NCI-H82 treated with DMSO at 0.1 percent for 48 hours (cell line): ENCODE results near the gene TYW1B.
"Not testable (repeated sequence)": the region's sequence is repeated elsewhere in the genome, so short reads cannot be mapped to it uniquely, and the experiment has no call there.

Source experiments
- DNase-seq: peaks from one replicate; lab custom pipeline; 2025; ENCODE audit not compliant: unreplicated experiment; lab: John Stamatoyannopoulos, UW

Gene TYW1B, protein sequence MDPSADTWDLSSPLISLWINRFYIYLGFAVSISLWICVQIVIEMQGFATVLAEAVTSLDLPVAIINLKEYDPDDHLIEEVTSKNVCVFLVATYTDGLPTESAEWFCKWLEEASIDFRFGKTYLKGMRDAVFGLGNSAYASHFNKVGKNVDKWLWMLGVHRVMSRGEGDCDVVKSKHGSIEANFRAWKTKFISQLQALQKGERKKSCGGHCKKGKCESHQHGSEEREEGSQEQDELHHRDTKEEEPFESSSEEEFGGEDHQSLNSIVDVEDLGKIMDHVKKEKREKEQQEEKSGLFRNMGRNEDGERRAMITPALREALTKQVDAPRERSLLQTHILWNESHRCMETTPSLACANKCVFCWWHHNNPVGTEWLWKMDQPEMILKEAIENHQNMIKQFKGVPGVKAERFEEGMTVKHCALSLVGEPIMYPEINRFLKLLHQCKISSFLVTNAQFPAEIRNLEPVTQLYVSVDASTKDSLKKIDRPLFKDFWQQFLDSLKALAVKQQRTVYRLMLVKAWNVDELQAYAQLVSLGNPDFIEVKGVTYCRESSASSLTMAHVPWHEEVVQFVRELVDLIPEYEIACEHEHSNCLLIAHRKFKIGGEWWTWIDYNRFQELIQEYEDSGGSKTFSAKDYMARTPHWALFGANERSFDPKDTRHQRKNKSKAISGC

DNA sequence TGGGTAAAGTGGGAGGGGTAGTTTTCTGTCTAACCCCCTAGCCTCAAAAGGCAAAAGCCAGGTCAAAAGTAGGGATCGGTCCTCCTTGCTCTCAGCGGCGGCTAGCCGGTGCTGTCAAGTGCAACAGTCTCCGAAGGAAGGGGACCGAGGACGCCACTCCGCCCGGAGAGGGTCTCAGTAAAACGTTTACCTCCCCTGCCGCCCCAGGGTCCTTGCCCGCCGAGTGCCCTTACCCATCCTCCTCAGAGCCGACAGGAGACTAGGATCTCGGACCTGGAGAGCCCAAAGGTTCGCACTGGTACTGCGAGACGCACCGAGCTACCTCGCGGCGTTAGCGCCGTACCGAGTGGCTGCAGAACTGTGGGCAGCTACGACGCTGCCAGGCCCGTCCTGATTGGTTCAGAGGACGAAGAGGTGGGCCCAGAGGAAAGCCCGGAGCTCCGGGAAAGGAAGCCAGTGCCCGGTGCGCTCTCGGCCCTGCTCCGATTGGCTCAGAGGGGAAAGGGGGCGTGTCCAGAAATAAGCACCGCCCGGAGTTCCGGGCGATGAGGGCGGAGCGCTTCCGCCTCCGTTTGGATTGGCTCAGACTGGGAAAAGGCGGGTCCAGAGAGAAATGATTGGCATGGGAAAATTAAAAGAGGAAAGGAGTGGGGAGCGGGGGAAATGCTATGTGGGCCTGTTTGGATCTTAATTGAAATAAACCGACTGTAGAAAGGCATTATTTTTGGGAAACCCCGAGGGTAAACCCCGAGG is at the start of gene TYW1B:
Gene TYW1B (minus strand): TSS at position 362 of the 753 bp plus-strand sequence. CDS start 125 bp downstream, at position 237.
- DNase-seq = peak; percentile 88

DNA sequence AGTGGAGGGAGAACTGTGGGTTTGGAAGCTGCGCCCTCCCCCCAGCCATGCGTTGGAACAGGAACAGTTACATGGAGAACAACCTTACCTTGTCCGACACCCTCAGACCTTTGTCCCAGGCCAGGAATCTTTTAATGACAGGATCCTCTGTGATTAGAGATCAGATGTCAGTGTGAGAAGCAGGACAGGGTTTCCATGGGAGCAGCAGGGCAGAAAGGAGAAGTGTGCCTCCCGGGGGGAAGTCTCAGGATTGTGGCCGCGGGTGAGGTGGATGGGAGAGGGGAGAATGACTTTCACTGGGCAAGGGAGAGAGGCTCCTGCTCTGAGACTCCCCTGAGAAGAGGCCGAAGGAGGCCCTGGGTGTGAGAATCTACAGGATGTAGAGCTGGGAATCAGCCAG is 39.6 kb upstream of the TYW1B start:
- not testable (repeated sequence) for DNase-seq

DNA sequence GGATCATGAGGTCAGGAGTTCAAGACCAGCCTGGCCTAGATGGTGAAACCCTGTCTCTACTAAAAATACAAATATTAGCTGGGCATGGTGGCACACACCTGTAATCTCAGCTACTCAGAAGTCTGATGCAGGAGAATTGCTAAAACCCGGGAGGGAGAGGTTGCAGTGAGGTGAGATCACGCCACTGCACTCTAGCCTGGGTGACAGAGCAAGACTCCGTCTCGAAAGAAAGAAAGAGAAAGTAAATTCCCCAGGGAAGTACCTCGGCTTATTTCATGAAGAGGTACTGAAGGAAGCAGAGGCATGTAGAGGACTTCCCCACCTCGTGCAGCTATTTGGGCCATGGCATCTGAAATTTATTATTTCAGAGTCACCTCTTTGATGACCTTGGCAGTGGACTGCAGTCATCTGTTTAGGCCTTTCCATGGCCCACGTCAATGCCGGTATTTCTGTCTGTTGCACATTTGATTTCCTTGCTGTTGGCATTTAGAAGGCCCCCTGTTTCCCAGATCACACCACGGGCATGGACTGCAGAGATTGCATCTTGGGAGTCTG is 30.9 kb upstream of the TYW1B start:
- not testable (repeated sequence) for DNase-seq

DNA sequence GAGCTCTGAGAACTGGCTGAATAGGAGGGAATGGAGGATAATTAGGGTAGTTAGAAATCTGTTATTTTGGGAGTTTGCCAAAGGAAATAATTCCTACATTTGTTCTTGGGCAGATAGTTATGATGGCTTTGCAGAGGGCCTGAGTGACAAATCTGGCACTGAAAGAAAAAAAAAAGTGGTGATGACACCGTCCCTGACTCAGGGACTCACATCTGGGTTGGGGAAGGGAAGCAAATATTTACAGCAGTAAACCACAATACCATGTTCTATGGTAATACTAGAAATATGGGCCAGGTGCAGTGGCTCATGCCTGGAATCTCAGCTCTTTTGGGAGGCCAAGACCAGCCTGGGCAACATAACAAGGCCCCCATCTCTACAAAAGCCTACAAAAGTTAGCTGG is 29.9 kb upstream of the TYW1B start:
- DNase-seq = not testable (repeated sequence)

DNA sequence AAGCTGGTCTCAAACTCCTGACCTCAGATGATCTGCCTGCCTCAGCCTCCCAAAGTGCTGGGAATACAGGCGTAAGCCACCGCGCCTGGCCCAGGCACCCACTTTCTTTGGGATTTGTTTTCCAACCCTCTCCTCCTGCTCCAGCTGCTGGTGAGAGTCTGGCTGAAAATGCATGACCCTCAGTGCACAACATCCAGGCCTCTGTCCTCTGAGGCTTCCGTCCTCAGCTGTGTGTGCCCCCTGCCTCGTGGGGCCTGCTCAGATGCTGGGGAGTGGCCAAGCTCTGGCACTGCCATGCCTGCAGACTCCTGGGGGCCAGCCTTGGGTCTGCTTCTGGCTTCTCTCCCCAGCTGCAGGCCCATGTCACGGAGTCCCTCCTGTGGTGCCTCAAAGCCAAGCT is 27.3 kb upstream of the TYW1B start:
- DNase-seq = not testable (repeated sequence)

DNA sequence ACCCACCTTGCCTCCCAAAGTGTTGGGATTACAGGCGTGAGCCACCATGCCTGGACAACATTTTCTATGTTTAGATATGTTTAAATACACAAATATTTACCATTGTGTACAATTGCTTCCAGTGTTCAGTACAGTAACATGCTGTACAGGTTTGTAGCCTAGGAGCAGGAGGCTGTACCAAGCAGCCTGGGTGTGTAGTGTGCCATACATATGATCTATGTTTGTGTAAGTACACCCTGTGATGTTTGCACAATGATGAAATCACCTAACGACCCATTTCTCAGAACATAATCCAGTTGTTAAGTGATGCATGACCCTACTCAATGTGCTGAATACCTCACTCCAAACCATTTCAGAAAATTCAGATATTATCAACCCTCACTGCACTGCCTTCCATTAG is 24.9 kb upstream of the TYW1B start:
- DNase-seq = not testable (repeated sequence)

DNA sequence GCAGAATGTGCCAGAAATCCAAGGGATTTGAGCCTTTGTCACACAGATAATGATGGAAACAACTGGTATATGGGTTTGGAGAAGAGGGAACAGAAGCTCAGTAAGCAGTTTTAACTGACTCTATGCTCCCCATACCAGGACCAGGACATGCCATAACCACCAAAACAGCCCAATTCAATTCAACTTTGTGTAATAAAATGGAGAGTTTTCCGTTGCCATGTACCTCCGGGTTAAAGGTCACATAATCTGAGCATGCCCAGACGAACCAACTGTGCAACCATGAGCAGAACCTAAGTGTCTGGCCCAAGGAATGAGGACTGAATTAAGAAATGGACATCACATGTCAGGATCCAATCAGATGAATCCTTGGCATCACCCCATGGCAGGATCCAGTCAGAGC is 22.7 kb upstream of the TYW1B start:
- not testable (repeated sequence) for DNase-seq

DNA sequence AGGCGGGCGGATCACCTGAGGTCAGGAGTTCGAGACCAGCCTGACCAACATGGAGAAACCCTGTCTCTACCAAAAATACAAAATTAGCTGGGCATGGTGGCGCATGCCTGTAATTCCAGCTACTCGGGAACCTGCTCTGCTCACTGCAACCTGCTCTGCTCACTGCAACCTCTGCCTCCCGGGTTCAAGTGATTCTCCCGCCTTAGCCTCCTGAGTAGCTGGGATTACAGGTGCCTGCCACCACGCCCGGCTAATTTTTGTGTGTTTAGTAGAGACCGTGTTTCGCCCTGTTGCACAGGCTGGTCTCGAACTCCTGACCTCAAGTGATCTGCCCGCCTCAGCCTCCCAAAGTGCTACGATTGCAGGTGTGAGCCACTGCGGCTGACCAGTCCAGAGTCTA is 16.1 kb upstream of the TYW1B start:
- DNase-seq = not testable (repeated sequence)

DNA sequence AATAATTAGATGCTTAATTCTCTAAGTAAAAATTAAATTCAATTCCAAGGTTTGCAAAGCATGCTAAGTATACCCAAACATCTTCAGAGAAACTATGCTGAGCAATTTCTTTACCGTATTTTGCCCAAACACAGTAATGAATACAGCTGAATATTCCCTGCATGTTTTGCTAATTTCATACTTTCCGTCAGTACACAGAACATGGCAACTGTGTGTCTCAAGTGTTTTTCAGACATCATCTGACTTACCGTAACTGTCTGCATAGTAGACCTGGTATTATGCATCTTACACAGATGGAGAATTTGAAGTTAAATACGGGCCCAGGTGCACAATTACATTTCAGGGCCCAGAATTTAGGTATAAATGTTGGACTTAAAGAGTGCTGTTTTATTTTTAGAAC is 15.2 kb upstream of the TYW1B start:
- DNase-seq = not testable (repeated sequence)

DNA sequence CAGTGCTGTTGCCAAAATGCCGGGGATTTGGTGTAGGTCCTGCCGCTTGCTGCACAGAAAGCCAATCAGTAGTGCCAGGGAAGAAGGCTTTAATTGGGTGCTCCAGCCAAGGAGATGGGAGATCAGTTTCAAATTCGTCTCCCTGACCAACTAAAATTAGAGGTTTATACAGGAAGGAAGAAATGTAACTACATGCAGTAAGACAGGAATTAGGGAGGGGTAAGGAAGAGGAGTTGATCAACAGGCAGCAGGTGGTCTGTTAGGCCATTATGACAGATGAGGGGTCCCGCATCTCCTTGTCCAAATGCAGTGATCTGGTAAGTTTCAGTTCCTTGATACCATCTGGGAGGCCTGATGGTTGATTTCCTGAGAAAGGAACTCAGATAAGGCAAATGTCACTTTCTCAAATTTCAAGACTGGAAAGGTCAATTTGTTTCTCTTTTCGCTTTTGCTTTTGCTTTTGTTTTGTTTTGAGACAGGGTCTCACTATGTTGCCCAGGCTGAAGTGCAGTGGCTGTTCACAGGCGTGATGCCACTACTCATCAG is 13.0 kb upstream of the TYW1B start:
- not testable (repeated sequence) for DNase-seq

DNA sequence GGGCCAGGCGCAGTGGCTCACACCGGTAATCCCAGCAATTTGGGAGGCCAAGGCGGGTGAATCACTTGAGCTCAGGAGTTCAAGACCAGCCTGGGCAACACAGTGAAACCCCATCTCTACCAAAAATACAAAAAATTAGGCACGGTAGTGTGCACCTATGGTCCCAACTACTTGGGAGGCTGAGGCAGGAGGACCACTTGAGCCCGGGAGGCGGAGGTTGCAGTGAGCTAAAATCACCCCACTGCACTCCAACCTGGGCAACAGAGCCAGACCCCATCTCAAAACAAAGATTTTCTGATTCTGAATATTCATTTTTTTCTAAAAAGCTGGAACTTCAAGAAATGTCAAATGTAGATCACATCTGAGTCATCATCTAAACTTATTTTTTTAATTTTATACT is 10.3 kb upstream of the TYW1B start:
- DNase-seq = not testable (repeated sequence)

DNA sequence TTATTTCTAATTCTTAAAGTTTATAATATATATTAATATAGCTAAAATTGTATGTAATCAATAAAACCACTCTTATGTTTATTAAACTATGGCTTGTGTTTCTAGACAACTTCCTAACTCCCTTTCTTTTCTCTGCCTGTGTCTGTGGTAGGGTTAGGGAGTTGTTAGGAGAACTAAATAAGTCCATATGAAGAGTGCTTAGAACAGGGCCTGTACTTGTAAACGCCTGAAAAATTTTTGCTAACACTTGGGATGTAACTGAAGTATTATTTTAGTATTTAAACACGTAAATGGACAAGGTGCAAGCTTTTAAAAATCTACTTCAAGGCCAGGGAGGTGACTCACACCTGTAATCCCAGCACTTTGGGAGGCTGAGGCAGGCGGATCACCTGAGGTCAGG is 9.3 kb upstream of the TYW1B start:
- not testable (repeated sequence) for DNase-seq

DNA sequence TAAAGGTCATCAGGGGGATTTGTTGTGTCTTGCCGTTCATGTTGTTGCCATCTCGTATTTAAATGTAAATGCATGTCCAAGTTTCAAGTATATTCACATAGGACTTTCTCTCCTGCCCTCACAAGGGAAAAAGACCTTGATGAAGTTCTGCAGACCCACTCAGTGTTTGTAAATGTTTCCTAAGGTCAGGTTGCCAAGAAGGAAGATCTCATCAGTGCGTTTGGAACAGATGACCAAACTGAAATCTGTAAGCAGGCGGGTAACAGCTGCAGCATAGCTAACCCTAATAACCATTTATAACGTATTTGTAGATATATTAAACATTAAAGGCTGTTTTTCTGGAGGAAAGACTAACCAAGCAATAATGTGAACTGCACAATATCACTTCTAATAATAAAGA is 2.6 kb upstream of the TYW1B start:
- not testable (repeated sequence) for DNase-seq

DNA sequence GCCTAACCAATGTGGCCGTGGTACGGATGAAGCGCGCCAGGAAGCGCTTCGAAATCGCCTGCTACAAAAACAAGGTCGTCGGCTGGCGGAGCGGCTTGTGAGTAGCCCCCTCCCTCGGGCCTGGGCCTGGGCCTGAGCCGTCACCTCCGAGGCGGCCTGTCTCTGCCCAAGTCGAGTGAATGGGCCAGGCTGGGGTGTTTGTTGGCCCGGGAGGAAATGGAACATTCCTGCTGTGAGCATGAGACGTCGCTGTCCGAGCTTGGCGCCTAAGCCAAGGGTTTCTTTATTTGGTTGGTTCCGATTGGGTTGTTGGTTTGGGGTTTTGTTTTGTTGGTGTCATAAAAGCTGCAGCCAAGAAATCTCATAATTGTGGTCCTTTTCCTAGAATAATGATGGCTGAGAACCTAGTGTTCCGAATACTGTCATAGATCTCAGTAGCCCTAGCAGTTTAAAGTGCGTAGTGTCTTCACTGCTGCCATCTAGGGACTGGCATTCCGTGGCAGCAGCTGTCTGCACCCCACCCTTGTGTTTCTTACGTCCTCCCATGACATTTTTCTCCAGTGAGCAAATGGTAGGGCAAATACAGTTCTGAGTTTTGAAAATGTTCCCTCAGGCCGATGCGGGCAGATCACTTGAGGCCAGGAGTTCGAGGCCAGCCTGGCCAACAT is 1.8 kb upstream of the TYW1B start:
- DNase-seq = peak; percentile 18

DNA sequence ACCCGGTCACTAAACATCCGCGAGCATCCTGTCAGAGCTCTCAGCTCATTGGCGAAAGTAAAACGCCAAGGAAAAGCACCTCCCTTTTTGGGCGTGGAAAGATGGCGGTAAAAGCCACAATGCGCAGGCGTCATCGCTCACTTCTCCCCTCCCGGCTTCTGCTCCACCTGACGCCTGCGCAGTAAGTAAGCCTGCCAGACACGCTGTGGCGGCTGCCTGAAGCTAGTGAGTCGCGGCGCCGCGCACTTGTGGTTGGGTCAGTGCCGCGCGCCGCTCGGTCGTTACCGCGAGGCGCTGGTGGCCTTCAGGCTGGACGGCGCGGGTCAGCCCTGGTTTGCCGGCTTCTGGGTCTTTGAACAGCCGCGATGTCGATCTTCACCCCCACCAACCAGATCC is 1.3 kb upstream of the TYW1B start:
- DNase-seq = peak; percentile 82

DNA sequence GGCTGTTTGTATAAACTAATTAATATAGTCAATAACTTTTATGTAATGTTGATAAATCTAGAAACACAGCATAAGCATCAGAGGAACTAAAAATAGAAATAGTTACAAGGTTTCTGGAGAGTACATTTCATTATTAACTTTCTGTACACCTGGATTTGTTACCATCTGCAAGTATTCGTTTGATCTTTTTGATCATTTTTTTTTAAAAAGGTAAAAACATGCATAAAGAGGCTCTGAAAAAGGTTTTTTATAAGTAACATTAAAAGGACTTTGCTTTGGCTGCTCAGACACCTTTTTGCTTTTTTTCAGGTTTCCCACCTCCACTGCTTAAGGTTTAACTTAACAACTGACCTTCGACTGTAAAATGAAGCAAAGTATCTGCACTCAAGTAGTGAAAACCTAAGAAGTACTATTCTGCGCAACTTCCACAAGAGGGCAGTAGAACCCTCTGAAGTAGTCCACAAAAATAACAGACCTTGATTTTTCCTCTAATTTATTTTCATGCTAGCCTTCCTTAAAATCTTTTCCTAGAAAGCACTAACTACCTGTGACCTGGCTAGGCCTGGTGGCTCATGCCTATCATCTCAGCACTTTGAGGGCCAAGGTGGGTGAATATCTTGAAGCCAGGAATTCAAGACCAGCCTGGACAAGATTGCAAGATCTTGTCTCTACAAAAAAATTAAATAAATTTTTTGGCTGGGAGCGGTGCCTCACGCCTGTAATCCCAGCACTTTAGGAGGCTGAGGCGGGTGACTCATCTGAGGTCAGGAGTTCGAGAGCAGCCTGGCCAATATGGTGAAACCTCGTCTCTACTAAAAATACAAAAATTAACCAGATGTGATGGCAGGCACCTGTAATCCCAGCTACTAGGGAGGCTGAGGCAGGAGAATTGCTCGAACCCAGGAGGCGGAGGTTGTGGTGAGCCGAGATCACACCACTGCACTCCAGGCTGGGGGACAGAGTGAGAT is 4.0 kb downstream of the TYW1B start:
- not testable (repeated sequence) for DNase-seq

DNA sequence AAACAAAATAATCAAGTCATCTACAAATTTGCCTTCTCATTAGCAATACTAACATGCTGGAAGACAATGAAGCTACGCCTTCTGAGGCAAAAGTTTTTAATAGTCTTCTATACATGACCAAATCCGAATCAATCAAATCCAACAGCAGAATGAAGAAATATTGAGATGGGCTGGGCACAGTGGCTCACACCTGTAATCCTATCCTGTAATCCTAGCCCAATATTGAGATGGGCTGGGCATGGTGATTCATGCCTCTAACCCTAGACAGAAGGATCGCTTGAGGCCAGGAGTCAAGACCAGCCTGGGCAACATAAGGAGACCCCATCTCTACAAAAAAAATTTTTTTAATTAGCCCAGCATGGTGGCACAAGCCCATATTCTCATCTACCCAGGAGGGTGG is 5.5 kb downstream of the TYW1B start:
- DNase-seq = not testable (repeated sequence)

DNA sequence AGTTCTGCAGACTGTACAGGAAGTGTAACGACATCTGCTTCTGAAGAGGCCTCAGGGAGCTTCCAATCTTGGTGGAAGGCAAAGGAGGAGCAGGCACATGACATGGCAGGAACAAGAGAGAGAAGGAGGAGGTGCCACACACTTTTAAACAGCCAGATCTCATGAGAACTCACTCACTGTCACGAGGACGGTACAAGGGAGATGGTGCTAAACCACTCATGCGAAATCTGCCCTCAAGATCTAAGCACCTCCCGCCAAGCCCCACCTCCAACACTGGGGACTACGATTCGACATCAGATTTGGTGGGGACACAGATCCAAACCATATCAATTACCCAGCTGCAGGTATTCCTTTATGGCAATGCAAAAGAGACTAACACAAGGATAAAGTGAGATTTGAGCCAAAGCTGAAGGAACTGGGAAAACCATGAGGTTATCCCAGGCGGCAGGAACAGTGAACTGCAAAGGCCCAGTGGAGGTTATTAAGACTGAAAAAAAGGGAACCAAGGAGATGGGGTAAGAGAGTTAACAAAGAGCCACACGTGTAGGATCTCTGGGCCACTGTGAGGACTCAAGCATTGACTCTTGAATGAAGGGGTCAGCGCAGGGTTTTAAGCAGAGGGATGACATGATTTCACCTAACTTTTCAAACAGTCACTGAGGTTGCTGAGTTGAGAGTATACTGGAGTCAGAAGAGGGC is 9.2 kb downstream of the TYW1B start:
- not testable (repeated sequence) for DNase-seq

DNA sequence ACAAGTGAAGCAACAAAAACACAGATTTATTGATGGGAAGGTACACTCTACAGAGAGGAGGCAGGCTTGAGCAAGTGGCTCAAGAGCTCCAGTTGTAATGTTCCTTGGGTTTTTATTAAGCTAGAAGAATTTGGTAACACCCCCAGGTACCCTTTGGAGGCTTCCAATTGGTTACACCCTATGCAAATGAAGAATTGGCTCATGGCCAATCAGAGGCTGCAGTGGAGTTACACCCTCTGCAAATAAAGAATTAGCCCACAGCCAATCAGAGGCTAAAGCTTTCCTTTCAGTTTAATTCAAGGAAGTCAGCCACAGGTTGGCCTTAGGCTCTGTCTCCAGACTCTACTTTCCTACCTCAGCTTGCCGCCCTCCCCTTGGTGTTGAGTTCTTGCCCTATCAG is 10.3 kb downstream of the TYW1B start:
- not testable (repeated sequence) for DNase-seq
